Calu3 (cell line): ENCODE results near the gene SBF2. TPM values are rescaled to one million over a fixed set of nuclear protein-coding genes. Genes with fewer than 3 reads are reported as not detected.

Experiments
- BruUV-seq: library from RNA; stranded (reverse); fragments of 400-500 nt; replicated peaks from 2 replicates; lab custom pipeline; 2021; lab: Mats Ljungman, UMichigan
- CTCF ChIA-PET: fragments of 300-600 bp; sonication (Branson Sonifier 250); formaldehyde crosslinking; loops from one replicate; lab custom pipeline; 2022; ENCODE audit warnings: antibody characterized with exemption; lab: Charles Lee
- DNase-seq: peaks from one replicate; pipeline ENCODE4 v3.0.0; 2022
- H3K27ac Mint-ChIP-seq: one replicate; pipeline ENCODE4 v1.8.0; 2022; ENCODE audit warnings: mixed read lengths; ENCODE audit not compliant: unreplicated experiment
- H3K27me3 Mint-ChIP-seq: one replicate; pipeline ENCODE4 v1.8.0; 2022; ENCODE audit warnings: mixed read lengths; ENCODE audit not compliant: unreplicated experiment
- H3K36me3 Mint-ChIP-seq: one replicate; pipeline ENCODE4 v1.8.0; 2022; ENCODE audit warnings: mild to moderate bottlenecking, moderate library complexity, mixed read lengths; ENCODE audit not compliant: insufficient read depth, unreplicated experiment
- H3K4me1 Mint-ChIP-seq: one replicate; pipeline ENCODE4 v1.8.0; 2022; ENCODE audit warnings: mild to moderate bottlenecking, low read depth, mixed read lengths; ENCODE audit not compliant: unreplicated experiment
- H3K4me3 Mint-ChIP-seq: one replicate; pipeline ENCODE4 v1.8.0; 2022; ENCODE audit warnings: mild to moderate bottlenecking, low read depth, moderate library complexity, mixed read lengths; ENCODE audit not compliant: unreplicated experiment
- H3K9me3 Mint-ChIP-seq: one replicate; pipeline ENCODE4 v1.8.0; 2022; ENCODE audit warnings: low read depth, mixed read lengths; ENCODE audit not compliant: unreplicated experiment
- intact Hi-C: fragments of 100-400 bp; cut with micrococcal nuclease; formaldehyde crosslinking; loops from one replicate; pipeline ENCODE4 v1.10.0; 2022; ENCODE audit not compliant: unreplicated experiment
- total RNA-seq: library from RNA; stranded (reverse); gene quantifications from 2 replicates; pipeline ENCODE4 v1.2.3, GENCODE V29; 2022
- TF ChIP-seq, protein P1 (sequence below): fragments of 200-600 bp; IDR thresholded peaks from one replicate; pipeline ENCODE4 v1.8.0; 2022; ENCODE audit warnings: antibody characterized with exemption; ENCODE audit not compliant: unreplicated experiment

The SBF2 gene
- total RNA-seq, 1 experiment from 2014 or later, result 39.0 TPM

DNA sequence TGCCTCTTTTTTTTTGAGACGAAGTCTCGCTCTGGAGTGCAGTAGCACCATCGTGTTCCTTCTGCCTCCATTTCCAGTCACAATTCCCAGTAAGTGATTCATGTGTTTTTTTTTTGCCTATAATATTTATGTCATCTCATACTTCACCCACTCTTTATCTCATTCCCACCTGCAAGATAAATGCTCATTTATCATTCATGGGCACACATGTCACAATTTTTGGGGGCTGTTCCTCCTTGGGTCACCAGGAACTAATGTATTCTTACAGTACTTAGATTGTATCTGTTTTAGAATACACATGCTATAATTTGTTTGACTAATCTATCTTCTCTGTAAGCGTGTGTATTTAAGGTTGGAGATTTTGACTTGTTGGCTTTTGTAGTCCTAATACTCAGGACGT lies 407.4 kb downstream of the SBF2 start:
- intact Hi-C loops, result no loop called here
- CTCF ChIA-PET, result no interaction called here
- no TSS peak for BruUV-seq
- Mint-ChIP-seq H3K27ac (no peak overlapping the region), H3K4me1 (no peaks in the 10 kb centered on the region), H3K9me3 (no peaks in the 10 kb centered on the region), H3K27me3 (no peaks in the 10 kb centered on the region), H3K4me3 (no peak overlapping the region), H3K36me3 (no peaks in the 10 kb centered on the region)
- TF ChIP-seq, protein P1, sequence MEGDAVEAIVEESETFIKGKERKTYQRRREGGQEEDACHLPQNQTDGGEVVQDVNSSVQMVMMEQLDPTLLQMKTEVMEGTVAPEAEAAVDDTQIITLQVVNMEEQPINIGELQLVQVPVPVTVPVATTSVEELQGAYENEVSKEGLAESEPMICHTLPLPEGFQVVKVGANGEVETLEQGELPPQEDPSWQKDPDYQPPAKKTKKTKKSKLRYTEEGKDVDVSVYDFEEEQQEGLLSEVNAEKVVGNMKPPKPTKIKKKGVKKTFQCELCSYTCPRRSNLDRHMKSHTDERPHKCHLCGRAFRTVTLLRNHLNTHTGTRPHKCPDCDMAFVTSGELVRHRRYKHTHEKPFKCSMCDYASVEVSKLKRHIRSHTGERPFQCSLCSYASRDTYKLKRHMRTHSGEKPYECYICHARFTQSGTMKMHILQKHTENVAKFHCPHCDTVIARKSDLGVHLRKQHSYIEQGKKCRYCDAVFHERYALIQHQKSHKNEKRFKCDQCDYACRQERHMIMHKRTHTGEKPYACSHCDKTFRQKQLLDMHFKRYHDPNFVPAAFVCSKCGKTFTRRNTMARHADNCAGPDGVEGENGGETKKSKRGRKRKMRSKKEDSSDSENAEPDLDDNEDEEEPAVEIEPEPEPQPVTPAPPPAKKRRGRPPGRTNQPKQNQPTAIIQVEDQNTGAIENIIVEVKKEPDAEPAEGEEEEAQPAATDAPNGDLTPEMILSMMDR, result no peak
- DNase-seq, result no peak

DNA sequence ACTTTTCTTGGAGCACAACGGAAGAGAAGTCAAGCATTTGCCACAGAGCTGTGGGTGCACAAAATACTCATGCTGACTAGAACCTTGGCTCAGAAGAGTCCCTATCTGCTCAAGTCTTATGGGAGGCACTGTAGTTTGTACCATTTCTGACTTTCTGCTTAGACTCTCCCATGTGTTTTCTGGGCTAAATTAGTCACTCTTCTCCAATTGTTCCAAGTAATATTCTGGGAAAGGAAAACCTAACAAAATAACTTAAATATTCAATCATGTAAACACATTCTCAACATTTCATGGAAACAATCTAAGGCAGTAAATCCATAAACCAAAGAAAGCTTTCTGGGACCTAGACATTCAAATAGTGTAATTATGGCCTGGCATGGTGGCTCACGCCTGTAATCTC lies 409.4 kb downstream of the SBF2 start:
- no peak overlapping the region for H3K27ac Mint-ChIP-seq
- H3K27me3 Mint-ChIP-seq, result no peaks in the 10 kb centered on the region
- CTCF ChIA-PET, result no interaction called here
- TF ChIP-seq, protein P1, result no peak
- no peaks in the 10 kb centered on the region for H3K36me3 Mint-ChIP-seq
- DNase-seq, result no peak
- H3K4me1 Mint-ChIP-seq, result no peaks in the 10 kb centered on the region
- intact Hi-C loops, result no loop called here
- no TSS peak for BruUV-seq
- no peak overlapping the region for H3K4me3 Mint-ChIP-seq
- H3K9me3 Mint-ChIP-seq, result no peaks in the 10 kb centered on the region

DNA sequence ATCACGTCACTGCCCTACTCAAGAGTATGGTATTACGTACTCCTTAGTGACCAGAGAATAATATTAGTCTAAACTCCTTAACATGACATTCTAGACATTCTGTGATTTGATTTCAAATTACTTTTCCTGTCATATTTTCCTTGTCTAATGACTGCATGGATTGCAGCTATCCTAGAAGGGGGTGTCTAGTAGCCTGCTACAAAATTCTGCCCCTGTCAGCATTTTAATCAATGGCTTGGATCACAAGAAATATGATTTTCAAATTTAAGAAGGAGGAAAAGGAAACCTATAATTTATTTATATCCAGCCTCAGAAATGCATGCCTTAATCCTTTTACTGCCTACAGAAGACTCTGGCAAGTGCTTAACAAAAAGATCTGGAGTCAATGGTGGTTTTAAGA lies 413.4 kb downstream of the SBF2 start:
- CTCF ChIA-PET, result no interaction called here
- Mint-ChIP-seq H3K9me3 (no peaks in the 10 kb centered on the region), H3K36me3 (no peaks in the 10 kb centered on the region), H3K4me1 (no peaks in the 10 kb centered on the region), H3K27me3 (no peaks in the 10 kb centered on the region), H3K27ac (no peak overlapping the region), H3K4me3 (no peak overlapping the region)
- no TSS peak for BruUV-seq
- intact Hi-C loops, result no loop called here
- TF ChIP-seq, protein P1, result no peak
- no peak for DNase-seq

DNA sequence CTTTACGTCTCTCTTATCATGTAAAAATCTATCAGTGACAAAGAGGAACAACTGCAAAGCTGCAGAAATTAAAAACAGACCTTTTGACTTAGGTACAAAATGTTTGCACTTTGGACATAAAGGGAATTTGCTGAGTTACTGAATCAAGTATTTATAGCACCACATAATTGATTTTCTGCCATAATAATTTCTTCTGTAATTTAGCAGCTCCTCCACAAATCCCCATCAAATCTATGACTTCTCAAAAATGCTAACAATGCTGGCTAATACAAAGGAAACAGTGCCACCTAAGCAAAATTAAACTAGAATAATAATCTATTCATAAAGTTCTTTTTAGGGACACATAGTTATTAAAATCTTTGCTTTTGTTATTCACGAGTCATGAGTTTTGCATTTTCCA lies 415.1 kb downstream of the SBF2 start:
- H3K27ac Mint-ChIP-seq, result no peak overlapping the region
- no peak for DNase-seq
- no peaks in the 10 kb centered on the region for H3K36me3 Mint-ChIP-seq
- no peaks in the 10 kb centered on the region for H3K4me1 Mint-ChIP-seq
- CTCF ChIA-PET, result interaction anchor here (0.6 kb wide), 1 partner anchor 23 kb away, joined by 3 read pairs; no protein-coding TSS in a partner anchor
- intact Hi-C loops, result no loop called here
- H3K27me3 Mint-ChIP-seq, result no peaks in the 10 kb centered on the region
- TF ChIP-seq, protein P1, result no peak
- H3K4me3 Mint-ChIP-seq, result no peak overlapping the region
- no TSS peak for BruUV-seq
- H3K9me3 Mint-ChIP-seq, result no peaks in the 10 kb centered on the region
